GM19395 (cell line): Measurements from ENCODE around the gene SV2B.

ENCODE experiments used
- ATAC-seq: cut with Tn5 transposase; IDR thresholded peaks from one replicate; pipeline ENCODE4 v1.9.1; 2021; ENCODE audit warnings: mild to moderate bottlenecking, moderate library complexity; ENCODE audit not compliant: unreplicated experiment

Gene SV2B

DNA sequence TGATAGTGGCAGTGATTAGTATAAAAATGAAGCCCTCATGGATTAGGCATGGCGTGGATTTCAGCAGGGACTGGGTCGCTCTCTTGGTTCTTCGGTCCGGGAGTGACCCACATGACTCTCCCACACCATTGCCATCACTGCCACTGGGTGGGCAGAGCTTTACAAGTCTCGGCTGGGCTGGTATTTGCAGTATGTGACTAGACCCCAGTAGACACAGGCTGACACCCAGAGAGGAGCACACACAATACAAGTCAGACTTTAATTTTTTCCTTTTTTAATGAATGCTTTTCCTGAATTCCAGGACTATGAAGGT lies 1.5 kb downstream of the SV2B start:
- ATAC-seq, result no peak

DNA sequence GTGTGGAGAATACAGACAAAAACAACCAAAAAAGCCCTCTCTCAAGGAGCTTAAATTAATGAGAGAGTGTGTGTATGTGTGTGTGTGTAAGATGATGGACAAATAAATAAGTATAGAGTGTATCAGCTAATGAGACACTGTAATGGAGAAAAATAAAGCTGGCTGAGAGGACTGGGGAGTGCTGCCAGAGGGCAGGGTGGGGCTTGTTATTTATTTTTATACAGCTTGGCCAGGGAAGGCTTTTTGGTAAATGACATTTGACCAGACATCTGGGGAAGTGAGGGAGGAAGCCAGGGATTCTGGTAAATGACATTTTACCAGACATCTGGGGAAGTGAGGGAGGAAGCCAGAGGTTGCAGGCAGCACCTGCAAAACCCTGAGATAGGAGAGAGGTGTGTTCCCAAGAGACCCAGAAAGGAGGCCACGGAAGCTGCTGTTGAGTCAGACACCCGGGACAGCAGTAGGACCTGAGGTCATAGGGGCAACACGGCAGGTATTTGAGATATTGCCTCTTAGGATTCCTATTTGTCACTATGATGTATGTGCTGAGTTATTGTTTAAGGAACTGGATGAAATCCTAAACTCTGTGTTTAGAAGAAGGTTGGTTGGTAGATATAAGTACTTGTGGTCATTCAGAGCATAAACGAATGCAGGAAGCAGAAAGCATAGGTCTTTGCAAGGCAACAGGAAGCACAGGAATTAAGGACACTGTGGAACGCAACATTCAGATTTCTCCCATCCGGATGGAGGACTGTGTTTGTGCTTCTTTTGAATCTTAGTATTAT lies 2.7 kb downstream of the SV2B start:
- no peak for ATAC-seq

DNA sequence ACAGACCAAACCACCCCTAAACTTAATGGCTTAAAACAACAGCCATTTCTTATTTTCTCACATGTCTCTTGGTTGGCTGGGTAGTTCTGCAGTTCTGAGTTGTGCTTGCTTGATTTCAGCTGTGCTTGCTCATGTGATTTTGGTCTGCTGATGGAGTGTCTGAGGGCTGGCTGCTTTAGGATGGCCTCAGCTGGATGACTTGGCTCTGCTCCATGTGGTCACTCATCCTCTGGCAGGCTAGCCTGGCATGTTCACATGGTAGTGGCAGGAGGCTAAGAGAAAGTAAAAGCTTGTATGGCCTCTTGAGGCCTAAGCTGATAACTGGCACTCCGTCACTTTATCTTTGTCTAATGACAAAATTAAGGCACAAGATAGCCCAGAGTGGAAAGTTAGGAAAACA lies 4.1 kb downstream of the SV2B start:
- ATAC-seq, result no peak

DNA sequence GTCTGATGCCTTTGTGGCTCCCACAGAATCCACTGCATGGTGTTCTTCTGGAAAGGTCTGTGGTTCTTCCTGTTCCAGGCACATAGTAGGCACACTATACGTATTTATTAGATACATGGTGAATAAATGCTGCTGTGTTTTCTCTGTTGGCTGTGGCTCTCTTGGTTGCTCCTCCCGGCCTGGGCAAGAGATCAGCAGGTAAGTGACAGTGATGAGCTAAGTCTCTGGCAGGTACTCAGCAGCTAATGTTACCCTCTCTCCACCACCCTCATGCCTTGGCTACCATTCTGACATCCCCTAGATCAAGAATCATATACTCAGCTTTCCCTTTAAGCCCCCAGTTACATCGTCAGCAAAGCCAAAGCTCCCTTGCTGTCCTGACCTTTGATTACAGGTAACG lies 8.4 kb downstream of the SV2B start:
- ATAC-seq, result no peak

DNA sequence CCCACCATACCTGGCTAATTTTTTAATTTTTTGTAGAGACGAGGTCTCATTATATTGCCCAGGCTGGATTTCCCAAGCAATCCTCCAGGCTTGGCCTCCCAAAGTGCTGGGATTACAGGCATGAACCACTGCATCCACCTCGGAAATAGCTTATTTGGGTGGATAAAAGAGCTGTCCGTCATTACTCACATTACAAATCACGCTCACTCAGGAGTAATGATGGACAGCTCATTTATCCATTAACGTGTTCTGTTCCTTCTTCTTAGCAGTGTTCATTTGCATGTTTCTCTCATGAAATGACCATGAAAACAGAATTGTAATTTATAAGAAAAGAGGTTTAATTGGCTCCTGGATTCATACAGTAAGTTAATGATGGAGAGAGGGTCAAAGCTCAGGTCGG lies 9.8 kb downstream of the SV2B start:
- ATAC-seq, result no peak

DNA sequence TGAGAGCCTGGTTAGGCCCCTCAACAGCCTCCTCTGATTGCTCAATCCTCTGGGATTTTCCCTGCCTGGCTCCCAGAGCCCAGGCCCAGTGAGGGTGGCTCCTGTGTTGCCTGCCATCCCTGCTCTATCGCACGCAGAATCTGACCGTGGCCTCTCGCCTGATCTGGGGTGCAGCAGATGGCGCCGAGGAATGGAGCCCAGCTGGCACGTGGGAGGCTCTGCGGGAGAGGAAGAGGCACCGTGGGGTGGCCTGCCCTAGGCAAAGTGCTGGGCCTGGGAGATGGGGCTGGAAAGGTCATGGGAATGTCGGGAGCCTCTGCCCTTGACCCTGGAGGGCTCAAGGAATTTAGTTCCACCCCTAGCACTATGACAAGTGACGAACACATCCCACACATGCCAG lies 10.3 kb downstream of the SV2B start:
- no peak for ATAC-seq

DNA sequence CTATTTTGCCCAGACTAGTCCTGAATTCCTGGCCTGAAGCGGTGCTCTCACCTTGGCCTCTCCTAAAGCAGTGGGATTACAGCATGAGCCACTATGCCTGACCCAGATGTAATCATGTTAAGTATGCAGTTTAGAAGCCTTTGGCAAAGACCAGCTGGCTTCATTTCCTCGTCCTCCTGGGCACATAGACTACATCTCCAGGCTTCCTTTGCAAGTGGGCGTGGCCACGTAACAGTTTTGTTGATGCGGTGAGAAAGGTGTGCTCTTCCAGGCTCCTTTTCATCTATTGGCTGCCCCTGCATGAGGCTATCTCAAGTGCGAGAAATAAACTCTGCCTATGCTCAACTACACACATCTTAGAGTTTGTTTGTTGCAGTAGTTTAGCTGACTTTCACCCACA lies 13.0 kb downstream of the SV2B start:
- ATAC-seq, result no peak

DNA sequence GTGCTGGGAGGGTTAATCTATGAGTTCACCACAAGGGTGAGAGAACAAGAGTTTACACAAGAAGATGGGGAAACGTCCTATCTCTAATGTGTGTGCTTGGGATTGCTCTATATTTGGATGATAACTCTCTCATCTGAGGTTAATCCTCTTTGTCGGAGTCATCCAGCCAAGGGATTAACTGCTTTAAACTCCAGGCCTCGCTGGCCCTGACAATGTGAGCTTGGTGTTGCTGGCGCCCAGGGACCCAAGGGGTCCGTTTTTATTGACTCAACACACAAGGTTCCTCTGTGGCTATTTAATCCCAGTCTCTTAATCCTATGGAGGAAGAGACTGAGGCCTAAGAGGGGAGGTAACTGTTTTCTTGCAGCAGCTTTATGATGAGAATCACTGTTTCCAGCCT lies 14.2 kb downstream of the SV2B start:
- ATAC-seq, result no peak

DNA sequence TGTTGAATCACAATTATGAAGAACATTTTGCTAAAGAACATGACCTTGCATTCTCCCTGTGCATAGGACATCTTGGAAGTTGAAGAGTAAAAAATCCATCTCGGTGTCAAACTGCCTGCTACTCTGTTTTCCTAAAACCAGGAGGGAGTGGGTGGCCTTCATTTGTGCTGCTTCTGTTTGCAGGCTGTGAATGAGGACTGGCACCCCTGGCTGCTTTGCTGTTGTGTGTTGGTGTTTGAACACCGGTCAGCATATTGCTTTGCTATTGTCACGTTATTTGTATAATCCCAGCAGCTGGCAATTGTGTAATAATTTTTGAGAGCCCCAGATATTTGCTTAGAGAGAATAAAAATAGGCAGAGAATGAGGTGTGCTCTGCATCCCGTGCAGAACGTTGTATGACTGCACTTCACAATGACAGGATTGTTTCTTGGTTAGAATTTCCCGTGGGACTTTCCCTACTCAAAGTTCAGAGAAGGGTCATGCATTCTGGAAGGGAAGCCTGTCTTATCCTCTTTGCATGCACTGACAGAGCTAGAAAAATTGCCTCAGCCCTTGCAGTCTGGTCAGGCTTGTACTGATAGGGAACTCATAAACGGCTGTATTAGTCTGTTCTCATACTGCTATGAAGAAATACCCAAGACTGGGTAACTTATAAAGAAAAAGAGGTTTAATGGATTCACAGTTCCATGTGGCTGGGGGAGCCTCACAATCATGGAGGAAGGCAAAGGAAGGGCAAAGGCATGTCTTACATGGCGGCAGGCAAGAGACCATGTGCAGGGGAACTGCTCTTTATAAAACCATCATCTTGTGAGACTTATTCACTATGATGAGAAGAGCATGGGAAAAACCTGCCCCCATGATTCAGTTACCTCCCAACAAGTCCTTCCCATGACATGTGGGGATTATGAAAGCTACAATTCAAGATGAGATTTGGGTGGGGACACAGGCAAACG lies 16.3 kb downstream of the SV2B start:
- ATAC-seq, result peak; percentile 86

DNA sequence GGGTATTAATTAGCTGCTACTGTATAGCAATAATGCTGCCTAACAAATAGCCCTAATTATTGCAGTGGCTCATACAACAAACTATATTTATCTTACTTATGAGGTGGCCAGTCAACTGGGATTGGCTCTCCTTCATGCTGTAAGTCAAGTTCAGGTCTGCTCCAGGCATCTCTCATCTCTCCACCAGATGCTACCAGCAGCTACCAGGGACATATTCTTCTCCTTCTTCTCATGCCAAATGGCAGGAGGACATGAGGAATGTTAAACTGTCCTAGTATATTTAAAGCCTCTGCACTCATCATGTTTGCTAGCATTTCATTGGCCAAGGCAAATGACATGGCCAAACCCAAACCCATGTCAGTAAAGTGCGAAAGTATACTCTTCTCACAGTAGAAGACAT lies 17.3 kb downstream of the SV2B start:
- ATAC-seq, result no peak

DNA sequence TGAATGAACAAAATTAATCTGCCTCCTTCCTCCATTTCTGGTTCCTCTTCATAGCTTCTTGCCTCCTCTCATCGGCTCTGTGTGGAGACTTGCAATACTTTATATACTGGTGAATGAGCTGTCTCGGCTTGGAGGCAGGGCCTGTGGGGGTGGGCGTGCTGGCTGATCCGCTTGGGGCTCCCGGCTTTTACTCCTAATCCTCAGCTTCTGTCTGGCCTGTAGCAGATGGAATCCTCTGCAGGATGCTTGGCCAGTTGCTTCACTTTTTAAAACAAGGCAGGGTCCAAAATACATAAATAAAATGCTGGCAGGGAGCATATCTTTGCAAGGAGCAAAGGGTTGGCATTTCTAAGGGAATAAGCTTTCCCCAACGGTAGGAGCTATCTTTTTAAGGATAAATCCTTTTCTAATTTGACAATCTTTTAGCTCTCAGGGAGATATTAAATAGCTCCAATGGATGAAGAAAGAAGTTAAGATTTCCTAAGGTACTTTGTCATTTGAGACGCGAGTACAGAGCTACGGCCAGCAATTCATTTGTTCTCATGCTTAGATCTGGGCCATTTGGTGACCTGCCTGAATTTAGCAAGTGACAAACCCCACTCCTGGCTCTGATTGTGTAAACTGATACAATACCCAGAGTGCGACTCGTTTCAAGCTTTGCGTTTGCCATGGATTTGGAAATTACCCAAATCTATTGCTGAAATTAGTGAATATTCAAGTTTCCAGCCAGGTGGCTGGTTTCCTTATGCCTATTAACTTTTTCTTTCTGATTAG lies 18.9 kb downstream of the SV2B start:
- no peak for ATAC-seq

DNA sequence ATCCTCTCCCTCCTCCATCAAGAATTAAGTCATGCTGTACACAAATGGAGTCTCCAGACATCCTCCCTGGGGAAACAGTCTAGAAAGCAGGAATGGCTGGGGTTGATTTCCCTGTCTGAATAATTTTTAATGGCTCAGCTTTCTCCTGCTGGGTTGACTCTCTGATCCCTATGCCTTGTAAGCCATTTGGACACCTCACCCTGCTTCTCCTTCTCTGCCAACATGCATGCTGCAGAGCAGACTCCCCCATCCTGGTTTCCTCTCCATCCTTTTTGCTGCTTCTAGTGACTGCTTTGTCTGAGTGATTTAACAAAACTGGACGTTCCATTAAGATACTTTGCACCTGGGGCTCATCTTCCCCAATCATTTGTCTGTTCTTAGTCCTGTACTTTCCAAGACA lies 22.2 kb downstream of the SV2B start:
- no peak for ATAC-seq

DNA sequence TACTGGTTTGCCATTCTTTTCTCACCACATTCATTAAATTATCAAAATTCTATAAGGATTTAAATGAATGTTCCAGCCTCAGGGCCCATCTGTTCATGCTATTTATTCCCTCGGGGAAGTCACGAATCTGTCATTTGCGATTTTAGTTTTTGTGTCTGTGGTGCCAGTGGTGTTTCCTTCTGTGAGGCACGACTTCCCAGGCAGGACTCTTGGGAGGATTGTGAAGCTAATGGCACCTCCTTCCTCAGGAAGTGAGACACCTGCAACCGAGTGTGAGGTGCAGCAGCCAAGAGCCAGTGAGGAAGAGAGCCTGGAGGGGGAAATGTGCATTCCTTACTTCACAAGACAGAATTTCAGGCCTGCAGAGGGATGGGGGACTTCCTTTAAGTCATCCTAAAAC lies 24.1 kb downstream of the SV2B start:
- ATAC-seq, result no peak

DNA sequence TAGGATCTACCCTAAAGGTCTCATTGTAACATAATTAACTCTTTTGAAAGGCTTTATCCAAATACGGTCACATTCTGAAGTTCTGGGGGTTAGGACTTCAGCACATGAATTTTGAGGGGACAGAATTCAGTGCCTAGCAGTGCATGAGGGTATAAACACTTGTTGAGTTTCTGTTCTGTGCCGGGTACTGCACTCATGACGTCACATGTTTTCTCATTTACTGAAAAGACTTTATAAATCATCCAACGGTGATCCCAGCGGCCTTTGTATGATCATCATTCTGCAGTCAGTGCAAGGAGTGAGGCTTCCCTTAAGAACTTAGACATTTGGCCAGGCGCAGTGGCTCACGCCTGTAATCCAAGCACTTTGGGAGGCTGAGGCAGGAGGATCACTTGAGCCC lies 25.1 kb downstream of the SV2B start:
- no peak for ATAC-seq

DNA sequence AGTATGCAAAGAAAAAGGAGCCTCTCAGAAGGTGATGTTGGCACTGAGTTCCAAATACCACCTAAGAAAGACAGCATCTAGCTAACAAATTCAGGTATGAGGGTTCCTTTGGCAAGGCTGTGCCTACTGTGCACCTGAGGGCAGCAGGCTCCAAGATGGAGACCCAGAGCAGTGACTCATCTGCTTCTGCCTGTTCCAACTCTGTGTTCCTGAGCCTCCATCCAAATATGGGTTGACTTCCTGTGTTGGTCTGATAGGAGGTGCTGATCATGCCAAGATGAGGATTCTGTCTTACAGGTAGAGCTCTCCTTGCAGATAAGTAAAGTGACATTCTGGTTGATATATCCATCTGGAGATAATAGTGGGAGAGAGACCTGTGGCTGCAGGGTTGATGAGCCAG lies 26.0 kb downstream of the SV2B start:
- no peak for ATAC-seq

DNA sequence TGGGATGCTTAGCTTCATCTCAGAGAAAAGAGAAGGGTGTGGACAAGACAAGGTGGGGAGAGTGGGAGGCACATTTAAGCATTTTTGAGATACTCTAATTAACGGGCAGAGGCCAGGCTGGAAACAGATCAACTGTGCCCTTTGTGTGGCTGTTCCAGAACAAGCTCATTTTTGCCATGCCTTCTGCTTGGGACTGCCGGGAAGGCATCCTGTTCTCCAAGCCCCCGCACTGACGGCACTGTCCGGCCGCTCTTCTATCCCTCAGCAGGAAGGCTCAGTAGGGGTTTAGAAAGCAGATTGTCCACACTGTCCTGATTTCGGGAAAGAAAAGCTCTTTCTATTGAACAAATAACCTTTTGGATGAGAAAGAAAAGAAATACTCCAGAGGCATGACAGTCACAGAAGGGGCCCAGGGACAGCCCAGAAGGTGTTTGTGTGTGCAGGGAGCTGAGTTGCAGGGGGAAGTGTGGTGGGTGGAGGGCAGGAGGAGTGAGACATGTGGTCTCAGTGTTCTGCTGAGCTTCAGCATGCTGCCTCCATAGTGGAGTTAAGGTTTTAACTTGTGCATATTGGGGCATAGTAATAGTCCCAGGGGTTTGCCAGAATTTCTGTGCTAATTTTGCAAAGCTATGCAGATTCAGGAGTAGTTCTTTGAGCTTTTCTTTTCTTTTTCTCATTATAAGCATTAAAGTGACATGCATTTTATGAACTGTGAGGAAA lies 27.3 kb downstream of the SV2B start:
- no peak for ATAC-seq

DNA sequence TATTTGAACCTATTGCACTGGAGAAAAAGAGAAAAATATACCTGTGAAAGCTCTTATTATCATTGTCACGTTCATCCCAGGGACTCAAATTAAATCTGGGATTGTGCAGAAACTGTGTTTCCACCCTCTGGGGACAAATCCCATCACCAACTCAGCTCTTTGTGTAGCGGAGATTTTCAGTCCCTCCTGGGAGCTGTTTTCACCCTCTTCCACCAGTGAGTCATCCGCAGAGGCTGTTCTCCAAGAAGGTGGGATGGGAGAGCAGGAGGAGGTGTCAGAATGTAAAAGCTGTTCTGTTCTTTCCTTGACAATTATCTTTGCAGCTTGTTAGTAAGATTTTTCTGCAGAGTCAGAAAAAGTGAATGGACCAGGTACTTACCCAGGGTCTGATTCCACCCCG lies 28.0 kb downstream of the SV2B start:
- ATAC-seq, result no peak

DNA sequence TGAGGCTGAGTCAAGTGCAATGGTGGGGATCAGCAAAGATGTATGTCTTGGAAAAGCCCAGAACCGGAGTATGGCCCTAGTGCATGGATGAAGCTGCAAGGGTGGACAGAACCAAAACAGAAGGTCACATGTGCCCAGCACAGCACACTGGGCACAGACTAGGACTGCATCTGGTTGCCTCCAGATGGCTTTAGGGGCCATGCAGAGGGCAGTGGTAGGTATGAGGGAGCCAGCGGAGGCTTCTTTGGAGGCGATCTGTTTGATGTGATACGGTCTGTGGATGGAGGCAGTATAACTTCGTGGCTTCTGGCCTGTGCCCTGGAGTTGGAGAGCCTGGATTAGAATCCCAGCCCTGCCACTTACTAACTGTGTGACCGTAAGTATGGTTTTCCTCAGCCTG lies 29.4 kb downstream of the SV2B start:
- ATAC-seq, result no peak

DNA sequence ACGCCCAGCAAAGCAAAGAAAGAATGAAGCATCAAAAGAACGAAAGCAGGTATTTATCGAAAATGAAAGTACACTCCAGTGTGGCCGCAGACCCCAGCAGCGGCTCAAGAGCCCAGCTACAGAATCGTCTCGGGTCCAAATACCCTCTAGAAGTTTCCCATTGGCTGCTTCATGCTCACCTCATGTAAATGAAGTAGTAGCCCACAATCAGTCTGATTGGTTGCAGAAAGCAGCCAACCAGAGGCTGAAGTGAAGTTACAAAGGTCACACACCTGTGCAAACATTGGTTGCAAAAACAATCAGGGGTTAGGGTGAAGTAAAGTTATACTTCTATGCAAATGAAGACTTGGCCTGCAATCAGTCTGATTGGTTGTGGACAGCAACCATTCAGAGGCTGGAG lies 32.0 kb downstream of the SV2B start:
- no peak for ATAC-seq

DNA sequence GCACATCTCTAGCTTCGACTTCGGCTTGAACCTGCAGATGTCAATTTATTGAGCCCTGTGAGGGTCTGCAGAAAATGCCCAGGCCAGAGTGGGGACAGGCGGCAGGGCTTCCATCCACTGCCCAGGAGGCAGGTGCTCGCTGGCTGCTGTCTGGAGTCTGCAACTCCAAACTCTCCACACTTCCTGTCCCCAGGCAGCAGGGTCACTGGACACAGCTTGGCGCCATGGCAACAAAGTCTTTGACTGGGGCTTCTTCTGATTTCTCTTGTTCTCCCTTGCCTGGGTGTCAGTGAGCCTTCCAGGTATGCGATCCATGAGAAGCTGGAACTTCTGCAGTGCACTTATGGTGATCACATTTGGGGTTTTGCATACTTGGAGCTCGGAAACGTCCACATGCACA lies 33.5 kb downstream of the SV2B start:
- ATAC-seq, result no peak
